ENCODE data around the gene NPHS2. TPM values are rescaled to one million over a fixed set of nuclear protein-coding genes. Genes with fewer than 3 reads are reported as not detected.

Gene NPHS2
- total RNA-seq, 1 donor from 2014 or later = not detected

DNA sequence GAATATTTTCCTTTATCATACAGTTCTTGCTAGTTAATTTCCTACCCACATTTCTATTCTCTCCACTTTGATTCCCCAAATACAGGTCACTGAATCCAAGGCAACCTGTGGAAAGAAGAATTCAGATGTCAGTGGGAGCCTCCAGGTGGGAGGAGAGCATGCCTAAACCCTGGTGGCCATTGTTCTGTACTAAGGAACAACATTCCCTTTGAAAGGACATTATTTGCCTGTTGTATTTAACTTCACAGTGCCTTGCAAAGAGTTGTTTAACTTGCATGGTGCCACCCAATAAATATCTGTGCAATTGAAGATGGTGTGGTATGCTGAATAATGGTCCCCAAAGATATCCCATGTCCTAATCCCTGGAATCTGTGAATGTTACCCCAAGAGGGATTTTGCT lies 21.3 kb downstream of the NPHS2 start:
- DNase-seq (ENCODE audit: low spot score in 2 of 2) = no peak
- Histone ChIP-seq H3K9me3 (no peaks in the 10 kb centered on the region), H3K4me3 (no peak overlapping the region), H3K4me1 (no peaks in the 10 kb centered on the region), H3K36me3 (no peaks in the 10 kb centered on the region), H3K27me3 (no peaks in the 10 kb centered on the region), H3K27ac (no peak overlapping the region)
- intact Hi-C loops (cut with DNase I) = no loop called here
- TF ChIP-seq CTCF (IDR thresholded peaks at IDR 0.05) = no peak

DNA sequence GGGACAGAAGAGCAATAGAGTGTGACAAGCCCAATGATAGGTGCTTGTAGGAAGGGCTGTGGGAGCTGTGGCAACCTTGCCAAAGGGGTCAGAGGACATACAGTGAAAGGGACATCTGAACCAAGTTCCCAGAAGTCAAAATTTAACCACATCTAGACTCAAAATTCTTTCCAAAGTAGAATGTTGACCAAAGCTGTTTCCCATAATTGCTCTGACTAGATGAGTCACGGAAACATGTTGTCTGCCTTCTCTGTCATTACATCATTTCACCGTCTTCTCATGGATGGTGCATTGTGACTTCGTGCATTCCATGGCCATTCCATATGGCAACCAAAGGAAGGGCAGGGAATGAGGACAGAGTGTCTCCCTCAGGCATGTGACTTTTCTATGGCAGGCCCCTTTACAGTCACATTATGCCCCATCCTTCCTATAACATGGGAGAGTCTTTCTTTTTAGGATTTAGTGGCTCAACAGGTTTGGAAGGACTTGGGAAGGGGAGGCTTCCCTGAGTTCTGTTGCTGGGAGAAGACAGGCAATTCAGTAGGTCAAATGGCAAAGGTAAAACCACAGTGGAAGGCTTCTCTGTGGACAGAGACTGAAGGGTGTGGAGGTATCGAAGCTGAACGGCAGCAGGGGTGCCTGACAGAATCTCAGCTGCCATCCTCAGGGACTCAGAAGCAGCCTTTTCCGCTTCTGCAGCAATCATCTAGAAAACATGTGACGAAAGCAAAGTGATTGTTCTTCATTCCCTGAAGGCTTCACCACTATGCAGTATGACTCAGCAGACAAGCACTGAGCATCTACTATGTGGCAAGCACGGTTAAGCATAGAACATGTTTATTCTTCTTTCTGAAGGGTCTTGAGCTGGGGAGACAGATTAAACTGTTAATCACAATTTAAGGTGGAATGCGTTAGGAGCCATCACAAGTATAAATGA lies 24.7 kb downstream of the NPHS2 start:
- no peaks in the 10 kb centered on the region for H3K9me3 ChIP-seq
- H3K4me3 ChIP-seq = no peak overlapping the region
- intact Hi-C loops (cut with DNase I) = no loop called here
- no peaks in the 10 kb centered on the region for H3K36me3 ChIP-seq
- H3K4me1 ChIP-seq = no peaks in the 10 kb centered on the region
- no peaks in the 10 kb centered on the region for H3K27me3 ChIP-seq
- TF ChIP-seq CTCF (IDR thresholded peaks at IDR 0.05) = no peak
- H3K27ac ChIP-seq = no peak overlapping the region
- DNase-seq (ENCODE audit: low spot score in 2 of 2) = no peak

DNA sequence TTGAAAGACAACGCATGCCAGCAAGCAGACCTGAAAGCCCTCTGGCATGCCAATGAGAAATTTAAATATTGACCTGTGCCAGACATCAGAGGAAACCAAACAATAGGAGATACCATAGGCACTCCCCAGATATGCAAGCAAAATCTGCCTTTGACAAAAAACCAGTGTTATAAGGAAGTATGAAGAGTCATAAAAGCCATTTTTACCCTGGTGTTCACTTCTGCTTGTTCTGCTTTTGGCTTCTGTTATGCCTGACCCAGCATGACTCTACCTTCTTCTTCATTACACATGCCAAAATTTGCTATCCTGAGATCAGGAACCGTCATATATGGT lies 26.4 kb downstream of the NPHS2 start:
- H3K9me3 ChIP-seq = no peaks in the 10 kb centered on the region
- intact Hi-C loops (cut with DNase I) = no loop called here
- no peak for TF ChIP-seq CTCF (IDR thresholded peaks at IDR 0.05)
- no peak overlapping the region for H3K4me3 ChIP-seq
- DNase-seq (ENCODE audit: low spot score in 2 of 2) = no peak
- no peaks in the 10 kb centered on the region for H3K4me1 ChIP-seq
- H3K36me3 ChIP-seq = no peaks in the 10 kb centered on the region
- no peak overlapping the region for H3K27ac ChIP-seq
- no peaks in the 10 kb centered on the region for H3K27me3 ChIP-seq

DNA sequence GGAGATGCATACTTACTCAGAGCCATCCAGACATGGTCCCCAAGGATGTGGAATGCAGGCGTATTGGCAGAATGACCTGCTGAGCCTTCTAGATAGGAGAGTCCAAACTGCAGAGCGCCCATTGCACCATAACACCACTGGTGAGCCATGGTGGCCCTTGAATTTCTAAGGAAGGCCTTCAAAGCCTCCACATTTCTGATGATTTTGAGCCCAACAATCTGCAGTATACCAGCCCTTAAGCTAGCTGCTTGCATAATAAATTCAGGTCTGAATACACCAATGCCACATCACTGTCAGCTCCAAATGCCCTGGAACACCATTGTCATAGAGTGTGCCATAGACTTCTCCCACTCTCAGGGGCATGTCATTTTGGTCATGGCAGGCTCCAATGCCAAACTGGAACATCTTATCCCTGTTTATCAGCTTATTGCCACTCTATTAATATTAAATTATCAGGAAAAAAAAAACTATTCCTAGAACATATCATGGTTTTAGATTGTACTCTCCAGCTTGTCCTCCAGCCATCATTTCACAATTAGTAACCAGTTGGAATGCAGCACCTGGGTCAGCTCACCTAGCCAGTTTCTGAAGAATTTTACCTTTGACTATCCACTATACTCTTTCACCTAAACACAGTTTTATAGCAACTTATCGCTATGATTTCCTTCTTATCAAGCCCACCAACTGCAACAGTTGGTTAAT lies 26.9 kb downstream of the NPHS2 start:
- intact Hi-C loops (cut with DNase I) = no loop called here
- Histone ChIP-seq H3K27me3 (no peaks in the 10 kb centered on the region), H3K36me3 (no peaks in the 10 kb centered on the region), H3K4me3 (no peak overlapping the region), H3K4me1 (no peaks in the 10 kb centered on the region), H3K27ac (no peak overlapping the region), H3K9me3 (no peaks in the 10 kb centered on the region)
- DNase-seq (ENCODE audit: low spot score in 2 of 2) = no peak
- TF ChIP-seq CTCF (IDR thresholded peaks at IDR 0.05) = no peak

DNA sequence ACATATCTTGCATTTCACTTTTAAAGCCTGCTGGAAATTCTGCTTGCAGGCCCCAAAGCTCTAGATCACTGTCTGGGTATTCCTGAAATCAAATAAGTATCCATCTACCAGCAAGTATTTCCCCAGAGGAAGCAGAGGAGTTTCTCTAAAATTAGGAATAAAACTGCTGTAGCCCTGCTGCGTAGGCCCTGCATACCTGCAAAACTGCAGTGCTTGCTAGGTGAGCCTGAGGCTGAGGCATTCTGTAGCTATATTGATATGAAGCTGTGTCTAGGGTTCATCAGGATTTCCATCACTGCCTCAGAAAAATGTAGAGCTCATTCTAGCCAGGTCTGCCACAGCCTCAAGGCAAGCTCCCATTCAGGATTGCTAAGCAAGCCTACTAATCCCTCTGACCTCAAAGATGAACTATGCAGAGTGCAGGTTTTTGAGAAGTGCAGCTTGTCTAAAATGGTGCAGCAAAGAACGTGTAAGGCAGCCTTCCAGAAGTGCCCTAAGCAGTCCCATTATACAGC lies 28.7 kb downstream of the NPHS2 start:
- Histone ChIP-seq H3K27me3 (no peaks in the 10 kb centered on the region), H3K9me3 (no peaks in the 10 kb centered on the region), H3K36me3 (no peaks in the 10 kb centered on the region), H3K4me1 (no peaks in the 10 kb centered on the region), H3K27ac (no peak overlapping the region), H3K4me3 (no peak overlapping the region)
- DNase-seq (ENCODE audit: low spot score in 2 of 2) = no peak
- no peak for TF ChIP-seq CTCF (IDR thresholded peaks at IDR 0.05)
- intact Hi-C loops (cut with DNase I) = no loop called here

Data from ascending aorta (tissue), 2 donors.